Stomach (tissue), 9 donors: ENCODE results near the gene MYH9. TPM values are rescaled to one million over a fixed set of nuclear protein-coding genes. Genes with fewer than 3 reads are reported as not detected.

Source experiments
- DNase-seq, 2 donors: peaks; one replicate each; pipeline versions ENCODE4 v3.0.0 to v3.0.0-alpha.2; 2013 to 2019
- H3K27ac ChIP-seq, 5 donors: fragments of 200-600 bp in 4 of 5; sonication (generic) in 4 of 5; one replicate each; pipeline ENCODE4 v1.5.1; 2013 to 2019; ENCODE audit warnings: mild to moderate bottlenecking in 1 of 5, moderate library complexity in 1 of 5
- H3K27me3 ChIP-seq, 3 donors: fragments of 200-600 bp; sonication (generic); one replicate each; pipeline ENCODE4 v1.5.1; 2017 to 2019; ENCODE audit warnings: mixed run types in 1 of 3
- H3K36me3 ChIP-seq, 4 donors: fragments of 200-600 bp; sonication (generic); 1 replicate in 3 of 4; 2 replicates in 1 of 4; pipeline ENCODE4 v1.5.1; 2016 to 2019
- H3K4me1 ChIP-seq, 4 donors: fragments of 200-600 bp; sonication (generic); one replicate each; pipeline ENCODE4 v1.5.1; 2016 to 2019
- H3K4me3 ChIP-seq, 4 donors: fragments of 200-600 bp; sonication (generic) in 3 of 4; one replicate each; pipeline ENCODE4 v1.5.1; 2016 to 2019; ENCODE audit warnings: mild to moderate bottlenecking in 1 of 4
- H3K9me3 ChIP-seq, 4 donors: fragments of 200-600 bp; sonication (generic); one replicate each; pipeline ENCODE4 v1.5.1; 2016 to 2019
- EP300 ChIP-seq: sonication (generic); formaldehyde crosslinking; IDR thresholded peaks from one replicate; pipeline ENCODE4 v1.6.1; 2017; ENCODE audit warnings: antibody characterized with exemption
- POLR2A ChIP-seq, 4 donors: fragments of 450-650 bp; IDR thresholded peaks; one replicate each; pipeline ENCODE4 v1.6.1; 2016; ENCODE audit warnings: antibody characterized with exemption in 4 of 4, control low read depth in 2 of 4, mild to moderate bottlenecking in 1 of 4, moderate library complexity in 1 of 4
- POLR2AphosphoS5 ChIP-seq, 3 donors: sonication (generic); formaldehyde crosslinking; IDR thresholded peaks; one replicate each; pipeline ENCODE4 v1.6.1; 2016; ENCODE audit warnings: antibody characterized with exemption in 3 of 3
- WGBS, 5 donors: extraction: QIAGEN DNeasy Blood & Tissue Kit in 3 of 5; methylation state at CpG; one replicate each; pipeline versions ENCODE4 v1.1.5 to v1.1.7; 2013 to 2018; 5-methylcytosine and 5-hydroxymethylcytosine counted together
- intact Hi-C: fragments of 100-400 bp; cut with DNase I; formaldehyde crosslinking; loops from one replicate; pipeline ENCODE4 v1.15.1; 2023; ENCODE audit warnings: low total_unique reads
- polyA plus RNA-seq, 3 donors: library from polyadenylated mRNA; stranded (reverse); fragments of 200-250 nt; gene quantifications; one replicate each; pipeline ENCODE4 v1.2.3, GENCODE V29; 2013
- total RNA-seq, 5 donors: library from RNA; depleted of rRNA; stranded (reverse); fragments of >200 nt; gene quantifications; one replicate each; pipeline versions ENCODE4 v1.1.0 to v1.2.3, GENCODE V29; 2014 to 2016
- TF ChIP-seq, protein P1 (sequence below), 7 experiments: fragments of 450-650 bp in 4 of 7; fragments of 200-600 bp in 3 of 7; sonication (generic) in 3 of 7; IDR thresholded peaks; one replicate each; pipeline ENCODE4 v1.5.1; 2016 to 2019; ENCODE audit warnings: antibody characterized with exemption in 7 of 7, control low read depth in 2 of 7, mild to moderate bottlenecking in 1 of 7
- donor health status: healthy with polysubstance abuse.
- donor health status: Bipolar disorder and iron deficiency.
- donor health status: healthy.

The MYH9 gene
- total and polyA plus RNA-seq, 8 donors = 46.7 to 620 (median 197) TPM

DNA sequence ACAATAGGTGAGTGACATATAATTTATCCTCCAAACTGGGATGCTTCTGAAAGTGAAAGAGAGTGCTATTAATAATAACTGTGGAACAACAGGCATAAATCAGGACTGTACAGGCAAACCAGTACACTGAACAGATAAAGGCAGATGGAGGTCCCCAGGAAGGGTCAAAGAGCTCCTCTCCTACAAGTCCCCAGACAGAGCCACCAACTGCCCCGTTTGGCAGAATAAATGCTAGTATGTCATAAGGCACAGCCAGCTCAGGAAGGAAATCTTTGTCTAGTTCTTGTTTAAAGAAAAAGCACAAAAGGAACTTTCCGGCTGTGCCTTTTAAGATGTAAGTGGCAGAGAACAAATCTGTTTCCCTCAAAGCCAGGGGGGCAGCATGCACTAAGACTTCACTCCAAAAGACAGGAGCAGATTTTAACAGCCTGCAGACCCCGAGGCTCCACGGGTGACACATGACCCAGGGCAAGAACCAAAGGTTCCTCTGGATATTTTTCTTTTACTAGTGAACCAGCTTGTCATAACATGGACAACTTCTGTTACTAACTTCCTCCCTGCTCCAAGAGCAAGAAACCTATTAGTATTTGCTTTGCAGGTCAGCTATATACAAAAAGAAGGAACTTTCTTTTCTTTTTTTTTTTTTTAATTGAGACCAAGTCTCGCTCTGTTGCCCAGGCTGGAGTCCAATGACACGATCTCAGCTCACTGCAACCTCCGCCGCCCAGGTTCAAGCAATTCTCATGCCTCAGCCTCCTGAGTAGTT, 50.2 kb downstream of the MYH9 start:
- DNase-seq = no peak
- TF ChIP-seq, protein P1, sequence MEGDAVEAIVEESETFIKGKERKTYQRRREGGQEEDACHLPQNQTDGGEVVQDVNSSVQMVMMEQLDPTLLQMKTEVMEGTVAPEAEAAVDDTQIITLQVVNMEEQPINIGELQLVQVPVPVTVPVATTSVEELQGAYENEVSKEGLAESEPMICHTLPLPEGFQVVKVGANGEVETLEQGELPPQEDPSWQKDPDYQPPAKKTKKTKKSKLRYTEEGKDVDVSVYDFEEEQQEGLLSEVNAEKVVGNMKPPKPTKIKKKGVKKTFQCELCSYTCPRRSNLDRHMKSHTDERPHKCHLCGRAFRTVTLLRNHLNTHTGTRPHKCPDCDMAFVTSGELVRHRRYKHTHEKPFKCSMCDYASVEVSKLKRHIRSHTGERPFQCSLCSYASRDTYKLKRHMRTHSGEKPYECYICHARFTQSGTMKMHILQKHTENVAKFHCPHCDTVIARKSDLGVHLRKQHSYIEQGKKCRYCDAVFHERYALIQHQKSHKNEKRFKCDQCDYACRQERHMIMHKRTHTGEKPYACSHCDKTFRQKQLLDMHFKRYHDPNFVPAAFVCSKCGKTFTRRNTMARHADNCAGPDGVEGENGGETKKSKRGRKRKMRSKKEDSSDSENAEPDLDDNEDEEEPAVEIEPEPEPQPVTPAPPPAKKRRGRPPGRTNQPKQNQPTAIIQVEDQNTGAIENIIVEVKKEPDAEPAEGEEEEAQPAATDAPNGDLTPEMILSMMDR (IDR thresholded peaks at IDR 0.05) = no peak
- no peak for TF ChIP-seq POLR2AphosphoS5 (IDR thresholded peaks at IDR 0.05)
- no peak for TF ChIP-seq EP300
- no peak for TF ChIP-seq POLR2A (IDR thresholded peaks at IDR 0.05)
- intact Hi-C loops = no loop called here

DNA sequence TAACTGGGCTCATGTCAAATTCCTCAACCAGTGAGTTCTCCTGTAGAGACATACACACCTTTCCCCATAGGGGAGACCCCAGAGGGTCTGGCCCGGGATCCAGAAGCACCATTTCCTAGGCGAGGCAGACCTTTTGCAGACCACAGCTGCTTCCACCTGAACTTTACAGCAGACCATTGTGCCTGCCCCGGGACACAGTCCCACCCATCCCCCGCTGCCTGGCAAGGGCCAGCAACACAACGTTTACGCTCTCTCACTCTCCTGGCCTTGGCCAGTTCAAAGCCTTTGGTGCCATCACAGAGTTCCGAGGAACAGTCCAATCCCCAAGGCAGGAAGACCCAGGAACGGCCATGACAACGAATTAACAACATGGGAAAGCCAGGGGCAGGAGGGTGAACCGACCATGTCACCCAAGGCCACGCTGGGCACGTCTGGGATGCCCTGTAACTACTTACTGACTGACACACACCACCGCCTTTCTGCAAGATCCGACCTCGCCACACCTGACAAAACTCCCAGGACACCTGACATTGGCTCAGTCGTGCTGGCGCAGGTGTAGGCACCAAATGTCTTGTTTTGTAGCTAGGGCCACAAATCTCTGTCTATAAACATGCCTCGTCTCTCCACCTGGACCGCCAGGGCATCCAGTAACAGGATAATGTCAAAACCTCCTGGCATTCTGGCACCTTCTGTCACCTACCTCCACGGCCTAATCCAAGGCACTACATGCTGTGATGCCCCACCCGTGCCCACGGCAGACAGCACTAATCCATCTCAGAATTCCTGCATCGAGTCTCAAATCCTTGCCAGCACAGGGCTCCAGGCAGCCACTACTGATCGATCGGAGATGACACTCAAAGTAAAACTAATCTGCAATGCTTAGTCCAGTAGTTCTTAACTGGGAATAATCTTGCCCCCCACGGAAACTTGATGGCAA, 51.3 kb downstream of the MYH9 start:
- no peak overlapping the region for H3K4me3 ChIP-seq
- no peak for TF ChIP-seq POLR2A (IDR thresholded peaks at IDR 0.05)
- no peak for TF ChIP-seq EP300
- TF ChIP-seq, protein P1 (IDR thresholded peaks at IDR 0.05) = no peak
- peak in 1 of 3 donors; percentile 2 for TF ChIP-seq POLR2AphosphoS5 (IDR thresholded peaks at IDR 0.05)
- H3K9me3 ChIP-seq = no peaks in the 10 kb centered on the region
- H3K27ac ChIP-seq = peak overlapping the region; percentile 3 to 100 (median 95)
- H3K36me3 ChIP-seq = peaks cover 55 to 77% (median 74%) of the 10 kb centered on the region in 4 donors
- 64 to 73% (median 72%) methylated on average over 26 of the region's 26 CpGs for WGBS, 5 donors
- no peaks in the 10 kb centered on the region for H3K27me3 ChIP-seq
- peaks cover 87 to 100% (median 98%) of the 10 kb centered on the region in 4 donors for H3K4me1 ChIP-seq
- intact Hi-C loops = no loop called here
- DNase-seq = no peak

More for the DNA sequence above, 50.2 kb downstream of the MYH9 start:
- WGBS, 5 donors = 50 to 74% (median 61%) methylated on average over 8 of the region's 8 CpGs
- H3K27ac ChIP-seq = peak overlapping the region in 4 of 5 donors; percentile 95 to 100 (median 95)
- H3K4me3 ChIP-seq = no peak overlapping the region
- H3K27me3 ChIP-seq = no peaks in the 10 kb centered on the region
- peaks cover 62 to 87% (median 85%) of the 10 kb centered on the region in 4 donors for H3K36me3 ChIP-seq
- peaks cover 81 to 100% (median 97%) of the 10 kb centered on the region in 4 donors for H3K4me1 ChIP-seq
- no peaks in the 10 kb centered on the region for H3K9me3 ChIP-seq

DNA sequence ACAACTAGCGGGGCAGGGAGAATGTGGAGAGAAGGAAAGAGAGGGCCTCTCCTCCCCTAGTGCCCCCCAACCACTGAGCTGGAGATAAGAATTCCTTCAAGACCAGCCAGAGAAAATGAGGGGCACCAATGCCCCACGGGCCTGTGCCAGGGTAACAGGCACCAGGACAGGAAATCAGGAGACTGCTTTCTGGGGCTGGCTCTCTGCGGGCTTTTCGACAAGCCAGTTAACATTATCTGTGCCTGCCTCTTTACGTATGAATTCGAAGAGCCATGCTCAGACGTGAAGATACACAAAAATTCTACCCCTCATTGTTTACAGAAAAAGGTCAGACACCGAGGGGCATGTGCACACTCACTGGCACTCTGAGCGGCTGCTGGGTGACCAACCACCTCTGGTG, 52.1 kb downstream of the MYH9 start:
- peaks cover 87 to 100% (median 98%) of the 10 kb centered on the region in 4 donors for H3K4me1 ChIP-seq
- no peaks in the 10 kb centered on the region for H3K27me3 ChIP-seq
- WGBS, 5 donors = 46 to 60% (median 51%) methylated on average over 9 of the region's 9 CpGs
- peak overlapping the region; percentile 72 to 100 (median 95) for H3K27ac ChIP-seq
- no peak overlapping the region for H3K4me3 ChIP-seq
- no peak for DNase-seq
- TF ChIP-seq EP300 (no peak), POLR2A (IDR thresholded peaks at IDR 0.05) (no peak), POLR2AphosphoS5 (IDR thresholded peaks at IDR 0.05) (no peak)
- TF ChIP-seq, protein P1 (IDR thresholded peaks at IDR 0.05) = no peak
- intact Hi-C loops = no loop called here
- peaks cover 46 to 70% (median 67%) of the 10 kb centered on the region in 4 donors for H3K36me3 ChIP-seq
- H3K9me3 ChIP-seq = no peaks in the 10 kb centered on the region
